Stromal cell of bone marrow (primary cell): ENCODE measurements around the gene SMAD6.
"Not testable (repeated sequence)": the region's sequence is repeated elsewhere in the genome, so short reads cannot be mapped to it uniquely, and the experiment has no call there.

Experiments
- DNase-seq: peaks from one replicate; pipeline ENCODE4 v3.0.0-alpha.2; 2012; ENCODE audit warnings: low read depth

The SMAD6 gene

DNA sequence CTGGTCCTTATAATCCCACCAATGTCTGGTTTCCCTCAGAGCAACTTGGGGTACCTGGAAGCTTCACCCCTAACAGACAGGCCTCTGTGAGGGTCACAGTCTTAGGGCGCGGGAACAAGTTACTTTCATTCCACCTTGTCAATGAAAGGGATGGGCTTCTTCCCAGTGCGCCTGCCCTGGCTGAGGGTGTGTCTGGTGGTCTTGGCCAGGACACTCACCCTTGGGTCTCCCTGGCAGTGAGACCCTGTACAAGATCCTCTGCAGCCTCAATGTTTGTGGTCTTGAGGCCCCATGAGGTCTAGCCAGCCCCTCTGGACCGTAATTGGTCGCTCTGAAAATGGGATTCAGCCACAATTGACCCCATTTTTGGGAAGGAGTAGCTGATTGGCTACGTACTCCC lies 40.2 kb downstream of the SMAD6 start:
- no peak for DNase-seq

GRCh38 chr15:66743204-66743603 lies 41.2 kb downstream of the SMAD6 start:
- DNase-seq, result no peak

- DNase-seq, result peak; percentile 53
Measured at GRCh38 chr15:66743703-66744536, 41.9 kb downstream of the SMAD6 start.

DNA sequence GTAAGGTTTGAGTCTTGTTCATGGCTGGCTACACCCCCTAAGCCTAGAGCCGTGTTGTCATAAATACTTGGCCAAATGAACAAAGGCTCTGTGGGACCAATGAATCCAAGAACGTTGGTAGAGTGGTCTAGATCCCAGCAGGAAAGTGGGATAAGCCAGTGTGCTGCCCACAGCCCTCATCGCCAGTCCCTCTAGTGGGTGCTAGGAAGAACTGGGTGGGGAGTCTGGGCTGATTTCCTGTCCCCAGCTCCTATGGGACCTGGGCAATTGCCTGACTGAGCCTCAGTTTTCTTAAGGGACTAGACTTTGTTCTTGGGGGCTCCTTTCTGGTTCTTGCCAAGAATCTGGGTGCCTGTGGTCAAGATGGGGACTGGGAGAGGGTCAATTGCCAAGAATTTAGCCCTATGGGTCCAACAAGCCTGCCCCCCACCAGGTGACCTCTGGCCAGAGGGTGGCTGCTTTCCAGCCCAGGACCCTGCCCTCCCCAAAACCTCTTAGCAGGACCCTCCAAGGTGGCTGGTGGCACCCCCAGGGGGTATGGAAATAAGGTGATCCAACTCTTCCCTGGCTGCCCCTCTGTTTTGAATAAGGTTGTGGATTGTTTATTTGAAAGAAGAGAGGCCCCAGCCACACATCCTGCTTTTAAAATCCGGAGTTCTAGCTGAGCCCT lies 42.7 kb downstream of the SMAD6 start:
- no peak for DNase-seq

- no peak for DNase-seq
Measured at GRCh38 chr15:66745530-66746230, 43.6 kb downstream of the SMAD6 start.

DNA sequence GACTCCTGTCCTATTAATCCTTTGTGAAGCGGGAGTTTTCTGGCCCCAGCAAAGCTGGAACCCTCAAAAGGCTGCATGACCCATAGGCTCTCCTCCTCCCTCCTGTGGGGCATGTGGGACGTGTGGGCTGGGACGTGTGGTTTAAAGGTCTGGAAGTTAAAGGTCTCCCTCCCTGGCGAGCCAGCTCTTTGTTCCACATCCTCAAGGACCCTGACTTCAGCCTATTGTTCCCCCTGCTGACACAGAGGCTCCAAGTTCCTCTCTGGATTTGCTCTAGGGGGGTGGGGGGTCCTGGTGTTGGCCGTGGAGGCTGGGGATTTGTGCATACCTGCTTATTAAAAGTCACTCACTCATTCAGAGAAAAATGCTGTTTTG lies 44.2 kb downstream of the SMAD6 start:
- DNase-seq, result no peak

DNA sequence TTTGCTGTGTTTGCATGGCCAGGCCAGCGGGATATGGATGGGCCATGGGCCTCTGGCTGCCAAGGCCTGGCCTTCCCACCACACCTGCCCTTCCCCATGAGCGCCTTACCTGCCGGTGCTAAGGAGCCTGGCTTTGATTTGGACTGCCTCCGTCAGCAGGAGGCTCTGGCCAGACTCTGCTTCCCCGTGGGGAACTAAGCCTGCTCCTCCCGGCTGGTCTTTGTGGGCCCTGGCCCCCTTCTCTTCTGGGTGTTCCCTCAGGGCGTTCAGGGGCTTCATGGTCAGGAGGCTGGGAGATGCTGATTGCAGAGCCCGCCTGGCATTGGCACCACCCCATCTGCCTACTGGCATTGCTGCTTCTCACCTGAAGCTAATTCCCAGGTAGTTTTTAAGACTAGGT lies 45.2 kb downstream of the SMAD6 start:
- no peak for DNase-seq

DNA sequence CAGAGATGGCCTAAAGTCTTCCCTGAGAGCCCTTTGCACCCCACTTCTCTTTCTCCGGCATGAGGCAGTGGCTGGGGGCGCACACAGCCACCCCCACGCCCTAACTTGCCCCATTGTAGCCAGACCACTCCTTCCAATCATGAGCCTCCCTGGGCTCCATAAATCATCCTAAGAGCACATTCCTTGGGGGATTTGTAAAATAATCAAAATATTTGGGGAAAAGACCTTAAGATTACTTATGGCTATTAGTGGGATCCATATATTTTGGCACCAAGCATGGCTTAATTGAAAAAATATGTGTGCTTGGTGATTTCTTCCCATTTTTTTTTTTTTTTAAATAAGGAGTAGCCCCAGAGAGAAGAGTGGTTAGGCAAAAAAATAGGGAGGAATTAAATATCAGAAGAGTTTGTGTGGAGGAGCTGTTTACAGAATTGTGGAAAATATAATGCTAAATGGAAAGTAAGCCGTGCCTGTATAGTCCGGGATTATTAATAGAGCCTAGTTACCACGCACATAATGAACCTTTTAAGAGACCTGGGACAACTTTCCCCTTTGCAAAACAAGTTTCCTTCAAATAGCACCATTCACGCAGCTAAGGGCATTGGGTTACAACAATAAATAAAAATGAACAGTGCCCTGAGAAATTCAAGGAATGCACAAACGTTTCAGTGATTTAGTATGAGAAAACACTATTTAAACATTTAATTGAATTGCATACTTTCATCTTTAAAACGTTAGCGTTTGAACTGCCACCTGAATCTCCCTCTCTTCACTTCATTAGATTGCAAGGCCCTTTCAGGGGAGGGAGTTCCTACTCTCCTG lies 46.1 kb downstream of the SMAD6 start:
- DNase-seq, result no peak

GRCh38 chr15:66748708-66749035 lies 46.6 kb downstream of the SMAD6 start:
- DNase-seq, result no peak

- no peak for DNase-seq
Measured at GRCh38 chr15:66749841-66750575, 48.0 kb downstream of the SMAD6 start.

GRCh38 chr15:66750609-66751008 lies 48.6 kb downstream of the SMAD6 start:
- DNase-seq, result no peak

- no peak for DNase-seq
Measured at GRCh38 chr15:66751579-66751978, 49.5 kb downstream of the SMAD6 start.

DNA sequence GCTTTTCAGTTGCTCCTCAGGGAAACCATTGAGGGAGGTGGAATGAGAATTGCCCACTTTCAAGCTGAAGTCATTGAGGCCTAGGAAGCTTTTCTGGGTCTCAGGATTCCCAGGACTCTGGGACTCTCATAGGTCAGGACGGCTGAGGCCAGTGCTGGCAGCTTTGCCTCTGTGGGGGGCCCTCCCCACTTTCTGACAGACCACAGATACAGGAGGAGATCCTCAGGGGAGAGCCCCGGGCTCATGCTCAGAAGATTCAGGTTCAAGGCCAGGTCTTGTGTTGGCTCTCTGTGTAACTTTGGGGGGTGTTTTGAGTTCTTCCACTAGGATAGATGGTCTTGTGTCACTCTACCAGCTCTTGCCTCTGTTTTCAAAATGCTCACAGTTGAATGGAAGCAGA lies 50.0 kb downstream of the SMAD6 start:
- DNase-seq, result no peak

- no peak for DNase-seq
Measured at GRCh38 chr15:66753687-66754377, 51.8 kb downstream of the SMAD6 start.

GRCh38 chr15:66754789-66755188 lies 52.8 kb downstream of the SMAD6 start:
- no peak for DNase-seq

DNA sequence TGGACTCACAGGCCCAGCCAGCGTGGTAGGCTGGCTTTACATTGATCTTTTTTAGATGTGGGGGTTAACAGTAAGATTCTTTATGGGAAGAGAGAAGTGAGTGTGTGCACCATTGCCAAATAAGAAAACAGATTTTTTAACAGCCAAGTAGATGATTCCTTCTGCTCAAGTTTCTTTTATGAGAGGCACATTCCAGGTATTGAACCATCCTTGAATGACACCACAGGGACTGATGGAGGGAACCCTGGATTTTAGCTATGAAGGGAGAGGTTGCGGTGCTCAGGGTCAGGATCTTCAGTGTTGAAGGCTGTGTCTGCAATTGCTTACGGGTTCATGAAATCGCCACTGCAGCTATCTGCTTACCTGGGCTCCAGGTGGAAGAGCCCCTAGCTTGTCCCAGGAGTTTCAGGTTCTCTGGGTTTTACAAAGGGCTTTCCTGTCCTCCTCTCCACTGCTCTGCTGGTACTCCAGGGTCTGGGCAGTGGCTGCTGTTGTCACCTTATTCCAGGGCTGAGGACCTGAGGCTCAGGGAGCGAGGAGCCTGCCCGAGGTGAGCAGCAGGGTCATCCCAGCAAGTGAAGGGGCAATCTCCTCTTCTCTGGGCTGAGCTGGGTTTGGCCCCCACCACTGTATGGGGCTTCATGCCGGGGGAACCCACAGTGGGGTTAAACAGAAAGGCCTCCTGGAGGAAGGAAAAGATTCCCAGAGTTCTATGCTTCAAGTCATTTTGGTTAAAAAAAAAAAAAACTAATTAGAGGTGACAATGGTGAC lies 53.4 kb downstream of the SMAD6 start:
- no peak for DNase-seq

GRCh38 chr15:66756295-66756694 lies 54.3 kb downstream of the SMAD6 start:
- DNase-seq, result no peak

GRCh38 chr15:66757030-66757429 lies 55.0 kb downstream of the SMAD6 start:
- no peak for DNase-seq

- no peak for DNase-seq
Measured at GRCh38 chr15:66757521-66757920, 55.5 kb downstream of the SMAD6 start.

DNA sequence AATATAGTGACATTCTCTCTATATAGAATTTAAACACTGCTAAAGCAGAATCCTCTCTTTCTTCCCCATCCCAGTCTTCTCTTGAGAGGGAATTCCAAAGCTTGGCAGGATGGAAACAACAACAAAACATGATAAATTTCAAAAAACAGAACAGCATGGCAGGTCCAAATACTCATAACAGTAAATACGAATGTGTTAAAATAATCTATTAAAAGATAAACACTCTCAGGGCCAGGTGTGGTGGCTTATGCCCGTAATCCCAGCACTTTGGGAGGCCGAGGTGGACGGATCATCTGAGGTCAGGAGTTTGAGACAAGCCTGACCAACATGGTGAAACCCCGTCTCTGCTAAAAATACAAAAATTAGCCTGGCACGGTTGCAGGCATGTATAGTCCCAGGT lies 56.2 kb downstream of the SMAD6 start:
- not testable (repeated sequence) for DNase-seq
